A172 (cell line): ENCODE measurements around the gene KANSL1L. TPM values are rescaled to one million over a fixed set of nuclear protein-coding genes. Genes with fewer than 3 reads are reported as not detected.
A peak's percentile ranks its signal among the peaks of the same experiment; 100 is the strongest.

Experiments
- DNase-seq: peaks from one replicate; pipeline ENCODE4 v3.0.0-alpha.2; 2015; ENCODE audit warnings: low spot score
- total RNA-seq: library from RNA; depleted of rRNA; stranded (reverse); fragments of >200 nt; shearing (Covaris generic); gene quantifications from 2 replicates; pipeline ENCODE4 v1.2.3, GENCODE V29; 2014; rRNA removed

The KANSL1L gene
- total RNA-seq, 1 experiment from 2014 or later: 18.6 TPM

DNA sequence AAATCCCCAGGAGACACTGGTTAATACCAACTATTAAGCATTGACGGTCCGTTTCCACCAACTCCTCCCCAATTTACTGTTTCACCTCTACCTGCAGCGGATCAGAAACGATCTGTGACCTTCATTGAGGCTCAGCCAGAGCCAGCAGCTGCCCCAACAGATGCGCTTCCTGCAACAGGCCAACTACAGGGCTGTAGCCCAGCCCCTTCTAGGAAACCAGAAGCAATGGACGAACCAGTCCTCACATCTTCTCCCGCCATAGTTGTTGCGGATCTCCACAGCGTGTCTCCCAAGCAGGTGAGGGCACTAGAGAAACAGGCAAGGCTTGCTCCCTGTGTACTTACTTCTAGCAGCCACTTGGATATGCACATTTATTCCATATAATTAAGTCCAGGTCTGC lies 177.2 kb downstream of the KANSL1L start:
- no peak for DNase-seq

DNA sequence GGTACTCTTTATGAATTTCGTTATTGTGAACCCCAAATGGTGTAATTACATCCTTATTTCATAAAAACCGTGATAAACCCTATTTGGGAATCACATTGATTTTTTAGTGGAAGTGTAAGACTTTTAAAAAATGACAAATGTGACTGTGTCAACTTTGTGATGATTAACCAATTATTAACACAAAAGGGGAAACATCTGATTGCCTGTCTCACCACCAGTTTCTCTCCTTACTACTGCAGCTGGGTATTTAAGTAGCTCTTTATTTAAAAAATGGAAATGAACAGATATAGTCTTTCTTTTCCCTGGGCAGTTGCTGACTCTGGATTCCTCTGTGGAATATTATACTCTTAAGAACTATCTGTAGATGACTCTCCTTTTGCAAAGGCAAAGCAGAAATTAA lies 180.4 kb downstream of the KANSL1L start:
- no peak for DNase-seq

DNA sequence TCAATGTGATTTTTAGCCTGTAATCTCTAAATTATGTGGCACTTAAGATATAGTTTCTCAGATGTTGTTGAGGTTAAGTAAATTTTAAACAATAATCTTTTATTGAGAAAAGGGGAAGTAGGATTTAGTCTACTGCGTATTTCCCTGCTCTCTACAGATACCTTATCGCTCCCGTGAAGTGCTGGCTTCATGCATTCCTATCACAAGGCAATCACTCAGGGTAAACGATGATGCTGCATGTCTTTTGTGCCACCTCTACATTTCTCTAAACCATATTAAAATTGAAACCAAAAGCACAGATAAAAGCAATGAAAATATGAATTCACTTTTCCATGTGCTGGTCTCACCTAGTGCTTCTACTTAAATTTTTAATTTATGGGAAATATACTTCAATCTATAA lies 183.2 kb downstream of the KANSL1L start:
- no peak for DNase-seq

DNA sequence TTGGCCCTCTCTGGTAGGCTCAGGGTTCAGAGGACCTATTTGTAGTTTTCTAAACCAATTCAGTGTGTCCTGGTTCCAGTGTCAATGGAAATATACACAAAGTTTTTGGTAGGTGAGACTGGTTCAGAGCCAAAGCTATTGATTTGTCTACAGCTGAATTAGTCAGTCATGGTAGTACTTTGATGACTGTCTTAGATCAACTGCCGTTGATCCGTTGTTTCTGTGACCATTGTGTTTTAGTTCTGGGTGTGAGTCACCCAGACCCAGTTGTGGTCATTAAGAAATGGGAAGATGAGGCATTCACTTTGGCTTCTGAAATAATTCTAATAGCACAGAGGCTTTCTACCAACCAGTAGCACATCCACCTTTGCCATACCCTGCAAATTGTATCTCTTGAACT lies 184.8 kb downstream of the KANSL1L start:
- no peak for DNase-seq

DNA sequence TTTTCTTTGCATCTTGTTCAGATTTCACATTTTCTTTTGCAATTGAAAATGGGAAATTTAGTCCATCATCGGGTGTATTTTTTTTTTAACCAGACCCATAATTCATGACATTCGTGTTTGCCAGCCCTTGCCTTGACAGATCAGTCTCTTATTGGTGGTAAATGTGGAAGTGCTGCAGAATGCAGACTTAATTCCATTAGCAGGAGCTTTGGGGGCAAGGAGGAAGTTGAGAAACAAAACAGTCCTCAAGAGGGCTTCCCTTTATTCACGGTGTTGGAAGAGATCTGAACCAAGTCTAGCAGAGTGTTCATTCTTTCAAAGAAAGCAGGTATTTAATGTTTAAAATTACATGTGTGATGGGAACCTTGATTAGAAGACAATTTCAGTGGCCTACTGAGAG lies 185.3 kb downstream of the KANSL1L start:
- DNase-seq: no peak

DNA sequence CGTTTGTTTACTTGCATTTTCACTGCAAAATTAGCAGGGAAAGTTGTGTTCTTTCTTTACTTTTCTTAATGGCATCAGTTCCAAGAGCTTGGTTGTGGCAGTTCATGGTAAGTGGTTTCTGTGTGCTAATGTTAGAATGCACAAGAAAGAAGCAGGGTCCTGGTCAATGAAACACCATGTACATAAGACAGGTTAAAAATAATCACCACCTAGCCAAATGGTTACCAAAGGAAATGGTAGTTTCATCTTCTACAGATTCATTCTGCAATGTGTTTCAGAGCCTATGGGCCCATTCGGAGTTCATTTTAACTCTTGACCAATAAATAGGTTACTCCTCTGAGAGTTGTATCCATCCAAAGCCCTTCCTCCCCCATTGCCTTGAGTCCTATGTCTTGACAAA lies 186.9 kb downstream of the KANSL1L start:
- no peak for DNase-seq

DNA sequence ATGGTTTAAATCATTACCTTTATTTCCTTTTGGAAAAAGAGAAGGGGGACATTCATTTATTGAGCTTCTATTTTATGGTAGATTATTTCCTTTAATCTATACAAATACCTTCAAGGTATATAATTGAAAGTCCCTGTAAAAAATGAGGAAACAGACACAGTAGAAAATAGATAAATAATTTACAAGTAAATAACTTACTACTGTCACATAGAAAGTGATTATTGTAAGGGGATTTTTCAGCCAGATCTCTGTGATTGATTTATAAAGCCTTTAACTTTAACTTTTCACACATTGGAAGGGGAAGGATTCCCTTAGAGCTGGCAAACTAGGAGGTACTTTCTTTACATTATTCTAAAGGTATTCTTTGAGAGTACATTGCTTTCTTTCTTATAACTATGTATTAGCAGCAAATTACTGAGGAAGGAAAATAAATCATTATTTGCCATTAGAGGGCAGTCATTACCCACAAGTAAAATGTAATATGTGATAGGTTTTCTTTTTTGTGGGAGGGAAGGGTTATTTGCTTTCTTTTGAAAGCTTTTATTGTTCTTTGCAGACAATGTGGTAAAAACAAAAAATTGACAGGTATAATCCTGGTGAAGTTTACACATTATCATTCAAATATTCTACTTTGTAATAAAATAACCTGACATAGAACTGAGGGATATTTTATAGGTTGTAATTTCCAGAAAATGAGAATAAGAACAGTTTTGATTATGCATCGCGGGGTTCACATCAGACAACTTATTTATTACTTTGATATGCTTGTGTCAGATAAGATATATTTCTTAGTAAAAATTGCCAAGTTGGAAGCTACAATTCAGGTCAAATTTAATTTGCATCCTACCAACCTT lies 193.6 kb downstream of the KANSL1L start:
- peak; percentile 28 for DNase-seq

DNA sequence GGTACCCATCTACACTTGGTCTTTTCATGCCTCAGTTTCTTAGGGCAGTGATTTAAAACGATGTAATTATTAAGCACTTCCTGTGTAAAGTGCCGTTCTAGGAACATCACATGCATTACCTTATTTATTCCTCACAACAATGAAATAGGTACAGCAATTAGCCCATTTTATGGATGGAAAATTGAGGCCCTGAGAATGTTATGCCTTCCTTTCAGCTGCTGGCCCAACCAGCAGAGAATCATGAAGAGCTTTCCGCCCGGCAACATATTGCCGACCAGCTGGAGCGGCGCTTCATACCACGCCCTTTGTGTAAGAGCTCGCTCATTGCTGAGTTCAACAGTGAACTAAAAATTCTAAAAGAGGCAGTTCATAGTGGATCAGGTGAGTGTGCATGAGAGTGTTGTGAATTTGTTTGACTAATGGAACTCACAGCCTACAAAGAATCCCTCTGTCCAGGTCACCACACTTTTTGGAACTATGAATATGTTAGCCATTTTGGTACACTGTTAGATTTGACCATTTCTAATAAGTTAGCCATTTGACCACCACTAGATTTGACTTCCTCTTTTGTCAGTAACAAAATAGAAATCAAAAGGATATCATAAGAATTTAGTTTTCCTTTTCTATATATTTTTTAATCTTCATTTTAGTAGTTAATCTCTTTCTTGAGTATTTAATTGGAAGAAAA lies 194.4 kb downstream of the KANSL1L start:
- DNase-seq: no peak

DNA sequence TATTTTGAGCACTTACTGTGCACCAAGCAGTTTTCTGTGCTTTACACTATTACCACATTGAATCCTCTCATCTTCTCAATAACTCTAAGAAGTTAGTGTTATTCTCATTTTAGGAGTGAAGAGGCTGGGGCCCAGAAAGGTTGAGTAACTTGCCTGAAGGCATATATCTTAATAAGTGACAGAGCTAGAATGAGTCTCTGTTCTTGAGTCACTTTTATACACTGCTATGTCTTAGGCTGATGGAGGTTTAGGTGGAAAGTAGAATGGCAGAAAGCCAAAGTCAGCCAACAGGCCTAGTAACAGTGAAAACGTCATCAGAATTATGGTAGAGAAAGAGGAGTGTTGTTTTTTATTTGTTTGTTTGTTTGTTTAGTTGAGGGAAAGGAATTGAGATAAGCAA lies 196.6 kb downstream of the KANSL1L start:
- peak; percentile 5 for DNase-seq

DNA sequence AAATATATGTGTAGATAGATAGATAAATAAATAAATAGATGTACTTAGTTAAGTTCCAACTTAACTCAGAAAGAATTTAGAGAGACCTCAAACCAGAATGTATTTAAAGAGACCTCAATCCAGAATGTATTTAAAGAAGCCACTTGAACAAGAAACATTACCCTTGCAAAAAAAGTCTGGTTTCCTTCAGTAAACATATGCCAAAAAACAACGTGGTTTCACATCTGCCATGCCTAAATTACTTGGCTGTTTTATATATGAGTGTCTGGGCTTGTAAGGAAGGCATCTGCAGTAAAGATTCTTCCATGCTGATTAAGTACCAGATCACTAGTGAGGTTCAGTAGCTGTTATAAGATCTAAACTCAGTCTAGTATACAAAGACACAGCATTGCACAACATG lies 197.9 kb downstream of the KANSL1L start:
- no peak for DNase-seq

Other genes starting within 250 kb of the KANSL1L start
- gene RPE, start 168.8 kb downstream of the KANSL1L start, total RNA-seq: 129 and 165 TPM in 2 replicates
- not detected in 2 replicates for gene ACADL, start 54.0 kb upstream of the KANSL1L start, total RNA-seq
- 0.24 TPM in 1 of 2 replicates, not detected in the other for gene MYL1, start 143.8 kb upstream of the KANSL1L start, total RNA-seq